GM19438 (cell line): ENCODE measurements around the gene GIGYF2.

Experiments
- ATAC-seq: cut with Tn5 transposase; IDR thresholded peaks from one replicate; pipeline ENCODE4 v1.9.1; 2021; ENCODE audit warnings: low read depth; ENCODE audit not compliant: unreplicated experiment

The GIGYF2 gene

GRCh38 chr2:232888839-232889529 lies 191.9 kb downstream of the GIGYF2 start:
- no peak for ATAC-seq

- no peak for ATAC-seq
Measured at GRCh38 chr2:232889876-232890401, 192.8 kb downstream of the GIGYF2 start.

- ATAC-seq = no peak
Measured at GRCh38 chr2:232890536-232890895, 193.4 kb downstream of the GIGYF2 start.

GRCh38 chr2:232890896-232891601 lies 193.9 kb downstream of the GIGYF2 start:
- no peak for ATAC-seq

GRCh38 chr2:232891621-232892071 lies 194.5 kb downstream of the GIGYF2 start:
- ATAC-seq = no peak

- ATAC-seq = no peak
Measured at GRCh38 chr2:232892221-232892620, 195.1 kb downstream of the GIGYF2 start.

GRCh38 chr2:232892843-232893242 lies 195.7 kb downstream of the GIGYF2 start:
- no peak for ATAC-seq

- no peak for ATAC-seq
Measured at GRCh38 chr2:232893834-232894233, 196.7 kb downstream of the GIGYF2 start.

GRCh38 chr2:232894251-232894650 lies 197.1 kb downstream of the GIGYF2 start:
- no peak for ATAC-seq

- no peak for ATAC-seq
Measured at GRCh38 chr2:232894746-232895145, 197.6 kb downstream of the GIGYF2 start.

- no peak for ATAC-seq
Measured at GRCh38 chr2:232896111-232896510, 199.0 kb downstream of the GIGYF2 start.

- no peak for ATAC-seq
Measured at GRCh38 chr2:232896720-232897597, 199.8 kb downstream of the GIGYF2 start.

- ATAC-seq = no peak
Measured at GRCh38 chr2:232897598-232898408, 200.7 kb downstream of the GIGYF2 start.

GRCh38 chr2:232898592-232899543 lies 201.7 kb downstream of the GIGYF2 start:
- ATAC-seq = no peak

GRCh38 chr2:232900811-232901735 lies 203.9 kb downstream of the GIGYF2 start:
- ATAC-seq = no peak

GRCh38 chr2:232901736-232902578 lies 204.8 kb downstream of the GIGYF2 start:
- no peak for ATAC-seq

GRCh38 chr2:232903989-232904388 lies 206.9 kb downstream of the GIGYF2 start:
- ATAC-seq = no peak
